Camera-type eye (tissue), 1 donor: ENCODE data around the gene ZG16. TPM values are rescaled to one million over a fixed set of nuclear protein-coding genes. Genes with fewer than 3 reads are reported as not detected.

ENCODE experiments used
- total RNA-seq: library from RNA; depleted of rRNA; stranded (reverse); fragments of >200 nt; gene quantifications from one replicate; pipeline ENCODE4 v1.2.3, GENCODE V29; 2014

The ZG16 gene
- total RNA-seq, result not detected

GRCh38 chr16:29777576-29778350 lies at the start of gene ZG16:
ZG16 (plus strand) TSS chr16:29778256; CDS start chr16:29779267, 1,011 bp downstream.

DNA sequence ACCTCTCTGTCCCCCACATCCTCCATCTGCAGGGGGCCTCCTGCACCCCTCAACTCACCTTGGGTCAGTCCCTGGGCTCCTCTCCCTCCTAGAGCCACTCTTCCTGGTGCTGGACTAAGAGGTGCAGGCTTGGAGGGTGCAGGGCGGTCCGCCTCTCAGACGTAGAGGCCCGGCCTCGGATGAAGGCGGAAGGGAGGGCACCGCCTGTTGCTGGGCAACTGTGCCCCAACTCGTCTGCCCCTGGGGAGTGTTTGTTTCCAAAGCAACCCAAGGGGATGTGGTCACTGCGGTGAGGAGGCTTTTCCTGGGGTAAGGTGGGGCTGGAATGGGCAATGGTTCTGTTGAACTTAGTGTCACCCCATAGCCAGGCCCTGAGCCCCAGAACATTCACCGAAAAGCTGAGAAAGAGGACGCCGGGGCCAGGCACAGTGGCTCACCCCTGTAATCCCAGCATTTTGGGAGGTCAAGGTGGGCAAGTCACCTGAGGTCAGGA lies 32.2 kb upstream of the ZG16 start, which contains the start of gene C16orf54:
Gene C16orf54 (minus strand): TSS at position 138 of the 493 bp plus-strand sequence. CDS start 1,039 bp downstream, outside the sequence.

DNA sequence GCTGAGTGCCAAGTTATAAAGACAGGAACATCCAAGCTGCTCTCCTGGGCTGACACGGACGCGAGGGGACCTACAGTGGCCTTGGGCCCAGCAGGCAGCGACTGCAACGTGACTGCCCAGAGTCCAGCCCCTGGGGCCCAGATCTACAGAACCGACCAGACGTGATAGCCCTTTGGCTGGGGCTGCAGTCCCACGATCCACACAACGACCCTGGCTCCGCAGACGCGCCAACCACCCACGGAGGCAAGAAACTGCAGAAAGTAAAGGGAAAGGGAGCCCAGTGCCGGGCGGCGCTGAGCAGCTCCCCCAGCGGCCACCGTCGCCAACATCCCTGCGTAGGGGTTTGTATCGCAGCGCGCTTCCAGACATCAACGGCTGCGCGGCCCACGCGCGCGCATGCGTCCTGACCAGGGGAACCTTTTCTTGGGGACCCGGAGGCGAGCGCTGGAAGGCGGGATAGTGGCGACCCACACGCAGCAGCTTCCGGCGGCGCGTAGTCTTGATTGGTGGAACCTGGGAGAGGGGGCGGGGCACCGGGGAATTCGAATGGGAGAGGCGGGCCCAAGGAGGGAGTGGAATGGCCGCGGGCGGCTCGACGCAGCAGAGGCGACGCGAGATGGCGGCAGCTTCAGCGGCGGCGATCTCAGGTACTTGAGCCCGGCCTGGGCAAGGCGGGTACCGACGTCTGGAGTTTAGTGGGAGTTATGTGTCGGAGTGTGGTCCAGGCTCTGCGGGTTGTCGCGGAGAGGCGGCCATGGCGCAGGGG lies 12.3 kb downstream of the ZG16 start, which contains the start of gene KIF22:
Gene KIF22 (plus strand): TSS at position 569 of the 766 bp plus-strand sequence. CDS start 9 bp downstream, at position 578.

DNA sequence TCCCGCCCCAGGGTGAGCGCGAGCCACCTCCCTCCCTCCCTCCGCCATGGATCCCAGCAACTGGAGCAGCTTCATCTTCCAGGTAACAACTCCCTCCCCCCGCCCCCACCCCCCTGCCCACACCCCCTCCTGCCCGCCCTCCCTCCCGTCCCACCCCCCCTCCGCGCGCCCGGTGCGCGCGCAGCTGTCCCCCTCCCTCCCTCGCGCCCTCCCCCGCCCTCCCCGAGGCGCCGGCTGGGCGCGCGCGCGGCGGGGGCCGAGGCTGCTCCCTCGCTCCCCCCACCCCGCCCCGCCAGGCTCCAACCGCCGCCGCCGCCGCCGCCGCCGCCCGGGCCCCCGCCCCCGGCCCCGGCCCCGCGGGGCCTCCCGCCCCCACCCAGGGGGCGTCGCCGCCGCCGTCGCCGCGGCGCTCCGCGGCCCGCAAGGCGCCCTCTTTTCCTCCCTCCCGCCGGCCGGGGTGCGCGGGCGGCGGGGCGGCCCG lies 28.1 kb downstream of the ZG16 start, which contains the start of gene MAZ:
Gene MAZ (plus strand): TSS at position 431 of the 481 bp plus-strand sequence. CDS start 173 bp downstream, outside the sequence.

DNA sequence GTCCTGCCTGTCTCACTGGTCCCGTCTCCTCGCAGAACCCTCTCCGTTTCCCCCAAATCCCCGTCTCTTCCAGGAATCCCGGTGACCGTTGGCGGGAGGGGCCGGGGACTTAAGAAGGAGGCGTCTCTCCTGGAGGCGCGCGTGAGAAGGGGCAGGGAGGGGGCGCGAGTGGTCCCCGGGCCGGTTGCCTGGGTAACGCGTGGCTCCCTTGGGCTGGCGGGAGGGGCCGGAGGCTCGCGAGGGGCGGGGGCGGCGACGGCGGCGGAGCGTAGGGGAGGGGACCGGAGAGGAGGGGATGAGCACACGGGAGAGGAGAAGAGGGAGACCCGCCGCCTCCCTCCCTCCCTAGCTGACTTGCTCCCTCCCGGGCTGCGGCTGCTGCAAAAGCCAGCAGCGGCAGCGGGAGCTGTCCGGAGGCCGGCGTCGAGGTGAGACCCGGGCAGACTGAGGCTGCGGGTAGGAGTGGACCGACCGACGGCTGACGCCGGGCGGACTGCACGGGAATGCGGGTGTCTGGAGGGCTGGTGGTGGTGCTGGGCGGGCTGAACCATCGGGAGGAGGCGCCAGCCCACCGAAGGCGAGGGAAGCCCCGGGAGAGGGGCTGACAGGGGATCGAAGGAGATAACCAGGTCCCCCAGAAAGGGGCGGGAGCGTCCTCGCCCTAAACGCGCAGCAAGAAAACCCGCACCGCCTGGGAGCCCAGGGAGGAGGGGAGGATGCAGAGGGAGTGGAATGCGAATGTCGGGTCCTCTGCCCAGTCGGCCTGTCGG lies 34.0 kb downstream of the ZG16 start, which contains the start of gene PRRT2:
Gene PRRT2 (plus strand): TSS at position 298 of the 770 bp plus-strand sequence. CDS start 862 bp downstream, outside the sequence.

GRCh38 chr16:29815793-29816693 lies 38.0 kb downstream of the ZG16 start, which contains the start of gene PAGR1:
PAGR1 (plus strand) TSS chr16:29816152; CDS start chr16:29816526, 374 bp downstream.

GRCh38 chr16:29820271-29820701 lies 42.2 kb downstream of the ZG16 start, which contains the start of gene MVP:
MVP (plus strand) TSS chr16:29820462; CDS start chr16:29830550, 10,088 bp downstream.

Other genes with a start within 250 kb of the ZG16 start
- 1.3 TPM for gene SPN, start 115.0 kb upstream of the ZG16 start, total RNA-seq
- 21.7 TPM for gene QPRT, start 99.1 kb upstream of the ZG16 start, total RNA-seq
- 0.44 TPM for gene C16orf54, start 32.3 kb upstream of the ZG16 start, total RNA-seq
- 42.3 TPM for gene KIF22, start 12.5 kb downstream of the ZG16 start, total RNA-seq
- gene MAZ, start 28.3 kb downstream of the ZG16 start, total RNA-seq, result 112 TPM
- gene PRRT2, start 33.9 kb downstream of the ZG16 start, total RNA-seq, result 32.2 TPM
- 62.8 TPM for gene PAGR1, start 37.9 kb downstream of the ZG16 start, total RNA-seq
- gene MVP, start 42.2 kb downstream of the ZG16 start, total RNA-seq, result 24.2 TPM
- gene CDIPT, start 85.0 kb downstream of the ZG16 start, total RNA-seq, result 85.7 TPM
- 37.9 TPM for gene SEZ6L2, start 121.3 kb downstream of the ZG16 start, total RNA-seq
- gene ASPHD1, start 122.2 kb downstream of the ZG16 start, total RNA-seq, result 4.8 TPM
- gene KCTD13, start 148.0 kb downstream of the ZG16 start, total RNA-seq, result 29.2 TPM
- 30.3 TPM for gene TMEM219, start 183.8 kb downstream of the ZG16 start, total RNA-seq
- gene TAOK2, start 195.6 kb downstream of the ZG16 start, total RNA-seq, result 56.0 TPM
- 23.4 TPM for gene HIRIP3, start 217.4 kb downstream of the ZG16 start, total RNA-seq
- gene INO80E, start 218.0 kb downstream of the ZG16 start, total RNA-seq, result 72.5 TPM
- 2.7 TPM for gene DOC2A, start 232.8 kb downstream of the ZG16 start, total RNA-seq
- not detected for gene C16orf92, start 244.9 kb downstream of the ZG16 start, total RNA-seq